ENCODE results near the gene NUDT3.

DNA sequence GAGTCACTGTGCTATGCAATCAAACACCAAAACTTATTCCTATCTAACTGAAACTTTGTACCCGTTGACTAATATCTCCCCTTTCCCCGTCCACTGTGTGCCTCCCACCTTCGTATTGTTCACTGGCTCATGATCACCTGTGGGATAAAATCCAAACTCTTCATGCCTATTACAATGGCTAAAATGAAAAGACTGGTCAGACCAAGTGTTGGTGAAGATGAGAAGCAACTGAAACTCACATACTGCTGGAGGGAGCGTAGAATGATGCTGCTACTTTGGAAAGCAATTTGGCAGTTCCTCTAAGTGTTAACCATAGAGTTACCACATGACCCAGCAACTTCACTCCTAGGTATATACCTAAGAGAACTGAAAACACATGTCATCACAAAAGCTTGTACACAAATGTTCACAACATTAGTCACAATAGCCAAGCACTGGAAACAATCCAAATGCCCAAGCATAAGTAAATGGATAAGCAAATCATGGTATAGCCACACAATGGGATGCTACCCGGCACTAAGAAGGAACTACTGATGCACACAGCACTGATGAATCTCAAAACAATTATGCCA, 20.3 kb upstream of the NUDT3 start:
- TF ChIP-seq, protein P1, sequence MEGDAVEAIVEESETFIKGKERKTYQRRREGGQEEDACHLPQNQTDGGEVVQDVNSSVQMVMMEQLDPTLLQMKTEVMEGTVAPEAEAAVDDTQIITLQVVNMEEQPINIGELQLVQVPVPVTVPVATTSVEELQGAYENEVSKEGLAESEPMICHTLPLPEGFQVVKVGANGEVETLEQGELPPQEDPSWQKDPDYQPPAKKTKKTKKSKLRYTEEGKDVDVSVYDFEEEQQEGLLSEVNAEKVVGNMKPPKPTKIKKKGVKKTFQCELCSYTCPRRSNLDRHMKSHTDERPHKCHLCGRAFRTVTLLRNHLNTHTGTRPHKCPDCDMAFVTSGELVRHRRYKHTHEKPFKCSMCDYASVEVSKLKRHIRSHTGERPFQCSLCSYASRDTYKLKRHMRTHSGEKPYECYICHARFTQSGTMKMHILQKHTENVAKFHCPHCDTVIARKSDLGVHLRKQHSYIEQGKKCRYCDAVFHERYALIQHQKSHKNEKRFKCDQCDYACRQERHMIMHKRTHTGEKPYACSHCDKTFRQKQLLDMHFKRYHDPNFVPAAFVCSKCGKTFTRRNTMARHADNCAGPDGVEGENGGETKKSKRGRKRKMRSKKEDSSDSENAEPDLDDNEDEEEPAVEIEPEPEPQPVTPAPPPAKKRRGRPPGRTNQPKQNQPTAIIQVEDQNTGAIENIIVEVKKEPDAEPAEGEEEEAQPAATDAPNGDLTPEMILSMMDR (IDR thresholded peaks at IDR 0.05; ENCODE audit: insufficient read depth, low read depth, low read length) = no peak
- TF ChIP-seq EZH2 (IDR thresholded peaks at IDR 0.05; ENCODE audit: insufficient read depth, low read length) = no peak

Measured in astrocyte (in vitro differentiated cells and primary cell).